ENCODE measurements around the gene DUSP8.

Gene DUSP8

GRCh38 chr11:1523779-1524178 is 48.3 kb downstream of the DUSP8 start:
- Histone ChIP-seq H3K4me3 (no peak overlapping the region), H3K27ac (no peak overlapping the region)
- TF ChIP-seq CTCF (IDR thresholded peaks at IDR 0.05): no peak
- DNase-seq (ENCODE audit: low spot score): no peak

GRCh38 chr11:1523077-1523476 is 49.0 kb downstream of the DUSP8 start:
- DNase-seq (ENCODE audit: low spot score): no peak
- no peak overlapping the region for H3K27ac ChIP-seq
- no peak overlapping the region for H3K4me3 ChIP-seq
- TF ChIP-seq CTCF (IDR thresholded peaks at IDR 0.05): no peak

GRCh38 chr11:1522081-1522424 is 50.0 kb downstream of the DUSP8 start:
- DNase-seq (ENCODE audit: low spot score): no peak
- no peak for TF ChIP-seq CTCF (IDR thresholded peaks at IDR 0.05)
- H3K27ac ChIP-seq: no peak overlapping the region
- no peak overlapping the region for H3K4me3 ChIP-seq

- no peak overlapping the region for H3K27ac ChIP-seq
- no peak for TF ChIP-seq CTCF (IDR thresholded peaks at IDR 0.05)
- no peak for DNase-seq (ENCODE audit: low spot score)
- H3K4me3 ChIP-seq: no peak overlapping the region
Observed at GRCh38 chr11:1521382-1522080, 50.5 kb downstream of the DUSP8 start.

- Histone ChIP-seq H3K27ac (no peak overlapping the region), H3K4me3 (no peak overlapping the region)
- no peak for DNase-seq (ENCODE audit: low spot score)
- no peak for TF ChIP-seq CTCF (IDR thresholded peaks at IDR 0.05)
Observed at GRCh38 chr11:1520663-1521267, 51.3 kb downstream of the DUSP8 start.

GRCh38 chr11:1520209-1520662 is 51.8 kb downstream of the DUSP8 start:
- H3K4me3 ChIP-seq: no peak overlapping the region

More at GRCh38 chr11:1520209-1520662, 51.8 kb downstream of the DUSP8 start:
- TF ChIP-seq CTCF (IDR thresholded peaks at IDR 0.05): no peak
- DNase-seq (ENCODE audit: low spot score): no peak
- no peak overlapping the region for H3K27ac ChIP-seq

Measured in coronary artery (tissue), 2 donors.